ENCODE measurements around the gene BORCS8. TPM values are rescaled to one million over a fixed set of nuclear protein-coding genes. Genes with fewer than 3 reads are reported as not detected.
"Not testable (repeated sequence)": the region's sequence is repeated elsewhere in the genome, so short reads cannot be mapped to it uniquely, and the experiment has no call there.

The BORCS8 gene
- total and polyA plus RNA-seq, 4 donors = 13.6 to 38.4 (median 24.0) TPM

DNA sequence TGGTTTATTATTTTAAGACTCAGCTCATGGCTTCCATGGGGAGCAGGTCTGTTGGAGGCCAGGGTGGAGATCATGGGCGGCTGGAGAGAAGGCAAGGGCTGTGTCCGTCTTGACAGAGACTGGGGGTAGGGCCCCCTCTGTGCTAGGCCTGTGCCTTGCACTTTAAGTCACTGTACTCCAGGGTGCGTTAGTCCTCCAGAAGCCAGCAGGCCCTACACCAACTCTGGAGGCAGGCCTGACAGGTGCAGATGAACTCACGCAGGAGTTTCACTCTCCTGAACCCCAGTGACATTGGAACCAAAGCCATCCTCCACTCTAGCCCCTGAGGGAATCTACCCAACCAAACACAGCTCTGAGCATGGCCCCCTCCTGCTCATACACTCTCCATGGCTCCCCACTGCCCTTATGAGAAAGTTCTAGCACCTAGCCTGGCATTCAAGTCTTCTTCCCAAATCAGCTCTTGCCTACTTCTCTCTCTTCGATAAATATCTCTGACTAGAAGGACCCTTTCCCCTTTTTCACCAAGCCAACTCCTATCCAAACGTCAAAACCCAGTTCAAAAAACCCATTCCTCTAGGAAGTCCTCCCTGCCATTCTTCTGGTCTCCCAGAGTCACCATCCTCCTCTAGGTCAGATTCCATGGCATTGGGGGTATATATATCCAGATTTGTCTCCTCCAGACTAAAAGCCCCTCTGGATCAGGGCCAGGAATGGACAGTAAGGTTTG, 37.0 kb downstream of the BORCS8 start:
- Histone ChIP-seq H3K27ac (ENCODE audit: low read depth, low read length) (no peak overlapping the region), H3K36me3 (ENCODE audit: control insufficient read depth, insufficient read depth, low read length) (no peaks in the 10 kb centered on the region), H3K27me3 (ENCODE audit: control insufficient read depth, insufficient read depth, low read length) (no peaks in the 10 kb centered on the region), H3K4me1 (ENCODE audit: control insufficient read depth, insufficient read depth, low read length) (no peaks in the 10 kb centered on the region), H3K4me3 (ENCODE audit: low read depth, low read length) (no peak overlapping the region), H3K9me3 (ENCODE audit: control insufficient read depth, insufficient read depth, low read length) (no peaks in the 10 kb centered on the region)
- WGBS (ENCODE audit: insufficient coverage) = 97% methylated on average over 5 of the region's 6 CpGs
- DNase-seq (ENCODE audit: low read depth in 4 of 6, low spot score in 6 of 6) = no peak

GRCh38 chr19:19152668-19153384, 39.1 kb downstream of the BORCS8 start:
- no peaks in the 10 kb centered on the region for H3K27me3 ChIP-seq (ENCODE audit: control insufficient read depth, insufficient read depth, low read length)
- no peak overlapping the region for H3K4me3 ChIP-seq (ENCODE audit: low read depth, low read length)
- H3K36me3 ChIP-seq (ENCODE audit: control insufficient read depth, insufficient read depth, low read length) = peaks cover 7% of the 10 kb centered on the region
- DNase-seq (ENCODE audit: low read depth in 4 of 6, low spot score in 6 of 6) = no peak
- no peaks in the 10 kb centered on the region for H3K9me3 ChIP-seq (ENCODE audit: control insufficient read depth, insufficient read depth, low read length)
- no peak overlapping the region for H3K27ac ChIP-seq (ENCODE audit: low read depth, low read length)
- H3K4me1 ChIP-seq (ENCODE audit: control insufficient read depth, insufficient read depth, low read length) = no peaks in the 10 kb centered on the region
- WGBS (ENCODE audit: insufficient coverage) = 85% methylated on average over 12 of the region's 13 CpGs

DNA sequence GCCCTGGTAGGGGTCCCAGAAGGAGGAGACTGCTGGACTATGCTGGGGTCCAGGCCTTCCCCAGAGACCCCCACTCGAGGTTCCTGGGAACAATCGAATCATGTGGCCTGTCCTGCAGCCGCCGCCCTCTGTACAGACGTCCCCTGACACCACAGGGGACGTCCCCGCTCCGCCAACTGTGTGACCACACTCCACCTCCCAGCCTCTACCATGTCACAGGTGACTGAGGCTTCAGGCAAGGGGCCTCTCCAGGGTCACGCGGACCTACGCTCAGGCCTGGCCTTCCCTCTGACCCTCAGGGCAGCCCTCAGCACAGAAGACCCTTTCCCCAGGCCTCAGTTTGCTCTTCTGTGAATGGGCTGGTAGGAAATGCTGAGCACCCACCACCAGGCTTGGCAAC, 40.5 kb downstream of the BORCS8 start:
- Histone ChIP-seq H3K36me3 (ENCODE audit: control insufficient read depth, insufficient read depth, low read length) (peaks cover 20% of the 10 kb centered on the region), H3K4me3 (ENCODE audit: low read depth, low read length) (no peak overlapping the region), H3K27ac (ENCODE audit: low read depth, low read length) (no peak overlapping the region), H3K27me3 (ENCODE audit: control insufficient read depth, insufficient read depth, low read length) (no peaks in the 10 kb centered on the region), H3K4me1 (ENCODE audit: control insufficient read depth, insufficient read depth, low read length) (peaks cover under 1% of the 10 kb centered on the region), H3K9me3 (ENCODE audit: control insufficient read depth, insufficient read depth, low read length) (no peaks in the 10 kb centered on the region)
- WGBS (ENCODE audit: insufficient coverage) = 67% methylated on average over 8 of the region's 11 CpGs
- DNase-seq (ENCODE audit: low read depth in 4 of 6, low spot score in 6 of 6) = no peak

DNA sequence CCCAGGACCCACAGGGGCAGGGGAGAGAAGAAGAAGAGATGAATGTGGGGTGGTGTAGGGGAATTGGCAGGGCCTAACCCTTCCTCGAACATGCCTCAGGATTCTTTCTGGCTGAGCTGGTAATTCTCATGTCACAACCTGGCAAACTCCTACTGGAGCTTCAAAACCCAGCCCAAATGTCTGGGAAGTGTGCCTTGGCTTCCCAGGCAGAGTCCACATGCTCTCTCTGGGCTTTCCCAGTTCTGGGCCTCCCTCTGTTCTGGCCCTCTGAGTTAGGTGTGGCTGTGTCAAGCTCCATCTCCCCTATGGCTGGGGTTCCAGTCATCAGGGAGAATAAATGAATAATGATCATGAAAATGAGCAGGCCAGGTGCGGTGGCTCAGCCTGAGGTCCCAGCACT, 42.5 kb downstream of the BORCS8 start:
- no peak overlapping the region for H3K27ac ChIP-seq (ENCODE audit: low read depth, low read length)
- peaks cover 11% of the 10 kb centered on the region for H3K4me1 ChIP-seq (ENCODE audit: control insufficient read depth, insufficient read depth, low read length)
- no peaks in the 10 kb centered on the region for H3K9me3 ChIP-seq (ENCODE audit: control insufficient read depth, insufficient read depth, low read length)
- H3K4me3 ChIP-seq (ENCODE audit: low read depth, low read length) = no peak overlapping the region
- H3K36me3 ChIP-seq (ENCODE audit: control insufficient read depth, insufficient read depth, low read length) = peaks cover 26% of the 10 kb centered on the region
- DNase-seq (ENCODE audit: low read depth in 4 of 6, low spot score in 6 of 6) = no peak
- WGBS (ENCODE audit: insufficient coverage) = 82% methylated on average over 2 of the region's 2 CpGs
- no peaks in the 10 kb centered on the region for H3K27me3 ChIP-seq (ENCODE audit: control insufficient read depth, insufficient read depth, low read length)

DNA sequence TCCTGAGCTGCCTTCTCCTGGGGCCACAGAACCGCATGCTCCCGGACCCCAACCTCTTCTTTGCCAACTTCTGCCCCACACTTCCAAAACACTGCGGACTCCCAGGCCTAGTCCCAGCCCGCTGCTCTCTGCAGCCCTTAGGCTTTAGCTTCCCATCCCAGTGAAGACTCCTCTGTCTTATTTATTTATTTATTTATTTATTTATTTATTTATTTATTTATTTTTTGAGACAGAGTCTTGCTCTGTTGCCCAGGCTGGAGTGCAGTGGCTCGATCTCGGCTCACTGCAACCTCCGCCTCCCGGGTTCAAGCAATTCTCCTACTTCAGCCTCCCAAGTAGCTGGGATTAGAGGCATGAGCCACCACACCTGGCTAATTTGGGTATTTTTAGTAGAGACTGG, 43.4 kb downstream of the BORCS8 start:
- not testable (repeated sequence) for H3K27me3 ChIP-seq (ENCODE audit: control insufficient read depth, insufficient read depth, low read length); H3K27ac ChIP-seq (ENCODE audit: low read depth, low read length); H3K4me3 ChIP-seq (ENCODE audit: low read depth, low read length); H3K9me3 ChIP-seq (ENCODE audit: control insufficient read depth, insufficient read depth, low read length); DNase-seq (ENCODE audit: low read depth in 4 of 6, low spot score in 6 of 6)
- peaks cover 11% of the 10 kb centered on the region for H3K4me1 ChIP-seq (ENCODE audit: control insufficient read depth, insufficient read depth, low read length)
- peaks cover 26% of the 10 kb centered on the region for H3K36me3 ChIP-seq (ENCODE audit: control insufficient read depth, insufficient read depth, low read length)
- 98% methylated on average over 5 of the region's 8 CpGs for WGBS (ENCODE audit: insufficient coverage)

- Histone ChIP-seq H3K4me3 (ENCODE audit: low read depth, low read length) (no peak overlapping the region), H3K4me1 (ENCODE audit: control insufficient read depth, insufficient read depth, low read length) (peaks cover 11% of the 10 kb centered on the region), H3K9me3 (ENCODE audit: control insufficient read depth, insufficient read depth, low read length) (no peaks in the 10 kb centered on the region), H3K27ac (ENCODE audit: low read depth, low read length) (no peak overlapping the region), H3K36me3 (ENCODE audit: control insufficient read depth, insufficient read depth, low read length) (peaks cover 26% of the 10 kb centered on the region), H3K27me3 (ENCODE audit: control insufficient read depth, insufficient read depth, low read length) (no peaks in the 10 kb centered on the region)
- DNase-seq (ENCODE audit: low read depth in 4 of 6, low spot score in 6 of 6) = no peak
- 91% methylated on average over 5 of the region's 5 CpGs for WGBS (ENCODE audit: insufficient coverage)
These were observed 44.6 kb downstream of the BORCS8 start for GRCh38 chr19:19147344-19147743.

DNA sequence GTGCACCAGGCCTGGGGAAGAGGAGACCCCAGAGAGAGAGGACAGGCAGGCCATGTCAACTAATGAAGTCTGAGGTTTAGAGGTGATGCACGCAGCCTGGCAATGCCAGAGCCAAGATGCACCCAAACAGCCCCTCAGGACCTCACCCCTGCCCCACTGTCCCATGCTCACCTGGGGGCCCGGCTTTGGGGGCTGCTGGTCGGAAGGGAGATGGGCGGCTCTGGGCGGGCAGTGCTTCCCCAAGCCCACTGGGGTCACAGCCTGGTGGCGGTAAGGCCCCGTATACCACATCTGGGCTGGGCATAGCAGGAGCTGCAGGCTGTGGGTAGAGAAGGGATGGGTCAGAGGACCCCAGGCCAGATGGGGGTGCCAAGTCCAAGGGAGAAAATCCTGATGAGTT, 45.1 kb downstream of the BORCS8 start:
- WGBS (ENCODE audit: insufficient coverage) = 87% methylated on average over 4 of the region's 7 CpGs
- Histone ChIP-seq H3K27me3 (ENCODE audit: control insufficient read depth, insufficient read depth, low read length) (no peaks in the 10 kb centered on the region), H3K4me1 (ENCODE audit: control insufficient read depth, insufficient read depth, low read length) (peaks cover 11% of the 10 kb centered on the region), H3K4me3 (ENCODE audit: low read depth, low read length) (no peak overlapping the region), H3K27ac (ENCODE audit: low read depth, low read length) (no peak overlapping the region), H3K9me3 (ENCODE audit: control insufficient read depth, insufficient read depth, low read length) (no peaks in the 10 kb centered on the region), H3K36me3 (ENCODE audit: control insufficient read depth, insufficient read depth, low read length) (peaks cover 26% of the 10 kb centered on the region)
- DNase-seq (ENCODE audit: low read depth in 4 of 6, low spot score in 6 of 6) = no peak

DNA sequence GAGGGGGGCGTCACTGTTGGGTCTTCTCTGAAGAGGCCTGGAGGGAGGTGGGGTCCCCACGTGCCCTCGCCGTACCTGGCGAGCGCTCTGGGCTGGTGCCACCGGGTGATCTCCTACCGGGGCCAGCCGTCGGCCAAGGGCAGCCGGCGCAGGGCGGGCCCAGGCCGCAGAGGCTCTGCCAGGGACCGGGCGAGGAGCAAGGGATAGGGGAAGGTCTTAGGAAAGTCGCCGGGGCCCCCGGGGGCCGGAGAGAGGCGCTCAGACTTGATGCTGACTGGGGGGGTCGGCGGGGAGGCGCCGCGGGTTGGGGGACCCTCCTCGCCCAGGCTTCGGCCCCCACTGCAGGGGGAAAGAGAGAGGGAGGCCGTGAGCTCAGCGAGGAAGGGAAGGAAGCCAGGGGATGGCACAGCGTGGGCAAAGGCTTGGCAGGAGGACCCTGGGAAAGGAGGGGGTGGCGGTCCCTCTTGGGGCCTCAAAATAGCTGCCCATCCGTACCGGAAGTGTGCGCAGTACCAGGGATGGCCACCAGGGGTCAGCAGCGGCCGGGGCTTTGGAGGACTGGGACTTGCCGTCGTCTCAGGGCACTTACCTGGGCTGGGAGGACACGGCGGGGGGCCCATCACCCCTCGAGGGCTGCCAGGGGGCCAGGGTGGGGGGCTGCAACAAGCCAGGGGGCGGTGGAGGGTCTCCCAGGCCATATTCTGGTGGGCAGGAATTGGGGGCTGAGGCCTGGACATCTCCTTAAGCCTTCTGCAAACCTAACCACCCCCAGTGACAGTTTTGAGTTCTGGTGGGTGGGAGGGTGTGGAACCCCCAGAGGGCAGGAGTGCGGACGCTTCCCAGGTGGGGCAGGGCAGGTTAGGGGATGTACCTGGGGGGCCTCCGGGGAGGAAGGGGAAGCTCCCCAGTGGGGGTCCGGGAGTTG, 46.0 kb downstream of the BORCS8 start:
- Histone ChIP-seq H3K9me3 (ENCODE audit: control insufficient read depth, insufficient read depth, low read length) (no peaks in the 10 kb centered on the region), H3K4me3 (ENCODE audit: low read depth, low read length) (no peak overlapping the region), H3K36me3 (ENCODE audit: control insufficient read depth, insufficient read depth, low read length) (peaks cover 26% of the 10 kb centered on the region), H3K27ac (ENCODE audit: low read depth, low read length) (no peak overlapping the region), H3K4me1 (ENCODE audit: control insufficient read depth, insufficient read depth, low read length) (peaks cover 11% of the 10 kb centered on the region), H3K27me3 (ENCODE audit: control insufficient read depth, insufficient read depth, low read length) (no peaks in the 10 kb centered on the region)
- DNase-seq (ENCODE audit: low read depth in 4 of 6, low spot score in 6 of 6) = peak; percentile 24 to 89 (median 46)
- 22% methylated on average over 41 of the region's 47 CpGs for WGBS (ENCODE audit: insufficient coverage)

DNA sequence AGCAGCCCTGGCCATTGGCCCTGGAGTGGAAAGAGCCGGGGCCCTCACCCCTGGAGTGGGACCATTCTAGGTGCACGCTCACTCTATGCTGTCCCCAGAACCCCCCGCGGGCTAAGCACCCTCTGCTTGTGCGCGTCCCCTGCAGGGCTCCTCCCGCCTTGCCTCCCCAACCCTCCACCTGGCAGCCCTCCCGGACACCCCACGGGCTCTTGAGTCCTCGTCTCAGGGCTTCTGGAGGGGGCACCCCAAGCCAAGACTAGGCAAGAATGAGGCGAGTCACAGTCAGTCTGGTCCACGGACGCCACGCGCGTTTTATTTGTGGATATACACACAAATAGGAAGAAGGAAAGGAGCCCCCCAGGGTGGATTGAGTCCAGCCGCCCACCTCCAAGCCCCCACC, 46.7 kb downstream of the BORCS8 start:
- Histone ChIP-seq H3K27me3 (ENCODE audit: control insufficient read depth, insufficient read depth, low read length) (no peaks in the 10 kb centered on the region), H3K9me3 (ENCODE audit: control insufficient read depth, insufficient read depth, low read length) (no peaks in the 10 kb centered on the region), H3K36me3 (ENCODE audit: control insufficient read depth, insufficient read depth, low read length) (peaks cover 26% of the 10 kb centered on the region), H3K27ac (ENCODE audit: low read depth, low read length) (no peak overlapping the region), H3K4me1 (ENCODE audit: control insufficient read depth, insufficient read depth, low read length) (peaks cover 11% of the 10 kb centered on the region), H3K4me3 (ENCODE audit: low read depth, low read length) (no peak overlapping the region)
- 87% methylated on average over 17 of the region's 17 CpGs for WGBS (ENCODE audit: insufficient coverage)
- no peak for DNase-seq (ENCODE audit: low read depth in 4 of 6, low spot score in 6 of 6)
